Transverse colon (tissue), 4 donors: ENCODE results near the gene PIEZO1.

Experiments
- CTCF ChIP-seq, 5 experiments: fragments of 200-600 bp in 3 of 5; fragments of 450-650 bp in 2 of 5; sonication (generic) in 3 of 5; IDR thresholded peaks; 1 replicate in 2 of 5; 2 replicates in 3 of 5; pipeline ENCODE4 v1.5.1; 2016 to 2017; ENCODE audit warnings: antibody characterized with exemption in 5 of 5, inconsistent platforms in 3 of 5, mild to moderate bottlenecking in 2 of 5, moderate library complexity in 1 of 5
- POLR2A ChIP-seq: fragments of 450-650 bp; IDR thresholded peaks from one replicate; pipeline ENCODE4 v1.6.1; 2016; ENCODE audit warnings: antibody characterized with exemption, mild to moderate bottlenecking, moderate library complexity
- POLR2AphosphoS5 ChIP-seq, 3 donors: sonication (generic); formaldehyde crosslinking; IDR thresholded peaks; one replicate each; pipeline ENCODE4 v1.6.1; 2016; ENCODE audit warnings: antibody characterized with exemption in 3 of 3

GRCh38 chr16:88767546-88768070 lies 17.4 kb downstream of the PIEZO1 start:
- TF ChIP-seq CTCF (IDR thresholded peaks at IDR 0.05) (no peak), POLR2A (no peak), POLR2AphosphoS5 (IDR thresholded peaks at IDR 0.05) (no peak)
